Type B pancreatic cell (in vitro differentiated cells): ENCODE results near the gene SCAP. TPM values are rescaled to one million over a fixed set of nuclear protein-coding genes. Genes with fewer than 3 reads are reported as not detected.
"Not testable (repeated sequence)": the region's sequence is repeated elsewhere in the genome, so short reads cannot be mapped to it uniquely, and the experiment has no call there.

Experiments used
- DNase-seq: peaks from one replicate; pipeline ENCODE4 v3.0.0; 2021; ENCODE audit warnings: mixed read lengths; ENCODE audit not compliant: unreplicated experiment; ENCODE audit errors: extremely low spot score
- H3K27ac Mint-ChIP-seq: 2 replicates; pipeline ENCODE4 v1.8.0; 2021; ENCODE audit warnings: mild to moderate bottlenecking, mixed read lengths
- H3K27me3 Mint-ChIP-seq: 2 replicates; pipeline ENCODE4 v1.8.0; 2021; ENCODE audit warnings: mixed read lengths
- H3K36me3 Mint-ChIP-seq: 2 replicates; pipeline ENCODE4 v1.8.0; 2021; ENCODE audit warnings: mixed read lengths
- H3K4me1 Mint-ChIP-seq: one replicate; pipeline ENCODE4 v1.8.0; 2021; ENCODE audit warnings: mixed read lengths; ENCODE audit not compliant: unreplicated experiment
- H3K4me3 Mint-ChIP-seq: 2 replicates; pipeline ENCODE4 v1.8.0; 2021; ENCODE audit warnings: mild to moderate bottlenecking, mixed read lengths
- H3K9me3 Mint-ChIP-seq: 2 replicates; pipeline ENCODE4 v1.8.0; 2021; ENCODE audit warnings: mixed read lengths
- total RNA-seq: library from RNA; stranded (reverse); gene quantifications from 2 replicates; pipeline ENCODE4 v1.2.1, GENCODE V29; 2021; ENCODE audit warnings: low replicate concordance
- TF ChIP-seq, protein P1 (sequence below): fragments of 200-600 bp; sonication (generic); conservative IDR thresholded peaks from 2 replicates; pipeline ENCODE4 v1.5.0; 2021; ENCODE audit warnings: antibody characterized with exemption, mild to moderate bottlenecking

The SCAP gene
- total RNA-seq, 1 donor from 2014 or later = 106 TPM

DNA sequence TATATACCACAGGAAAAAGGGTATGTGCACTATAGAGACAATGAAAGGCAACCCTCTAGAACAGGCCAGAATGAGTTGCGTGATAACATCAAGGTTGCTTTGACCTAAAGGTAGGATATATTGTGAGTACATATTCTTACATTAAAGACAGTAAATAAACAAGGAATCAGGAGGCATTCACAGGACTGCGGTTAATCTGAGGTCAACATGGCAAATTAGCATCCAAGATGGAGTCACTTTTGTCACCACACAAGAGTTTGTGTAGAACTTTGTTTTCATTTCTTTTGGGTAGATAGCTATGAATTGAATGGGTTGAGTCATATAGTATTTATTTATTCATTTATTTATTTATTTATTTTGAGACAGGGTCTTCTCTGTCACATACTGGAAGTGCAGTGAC is 11.5 kb upstream of the SCAP start:
- TF ChIP-seq, protein P1, sequence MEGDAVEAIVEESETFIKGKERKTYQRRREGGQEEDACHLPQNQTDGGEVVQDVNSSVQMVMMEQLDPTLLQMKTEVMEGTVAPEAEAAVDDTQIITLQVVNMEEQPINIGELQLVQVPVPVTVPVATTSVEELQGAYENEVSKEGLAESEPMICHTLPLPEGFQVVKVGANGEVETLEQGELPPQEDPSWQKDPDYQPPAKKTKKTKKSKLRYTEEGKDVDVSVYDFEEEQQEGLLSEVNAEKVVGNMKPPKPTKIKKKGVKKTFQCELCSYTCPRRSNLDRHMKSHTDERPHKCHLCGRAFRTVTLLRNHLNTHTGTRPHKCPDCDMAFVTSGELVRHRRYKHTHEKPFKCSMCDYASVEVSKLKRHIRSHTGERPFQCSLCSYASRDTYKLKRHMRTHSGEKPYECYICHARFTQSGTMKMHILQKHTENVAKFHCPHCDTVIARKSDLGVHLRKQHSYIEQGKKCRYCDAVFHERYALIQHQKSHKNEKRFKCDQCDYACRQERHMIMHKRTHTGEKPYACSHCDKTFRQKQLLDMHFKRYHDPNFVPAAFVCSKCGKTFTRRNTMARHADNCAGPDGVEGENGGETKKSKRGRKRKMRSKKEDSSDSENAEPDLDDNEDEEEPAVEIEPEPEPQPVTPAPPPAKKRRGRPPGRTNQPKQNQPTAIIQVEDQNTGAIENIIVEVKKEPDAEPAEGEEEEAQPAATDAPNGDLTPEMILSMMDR = no peak
- no peaks in the 10 kb centered on the region for H3K27me3 Mint-ChIP-seq
- H3K4me1 Mint-ChIP-seq = peaks cover 2% of the 10 kb centered on the region
- H3K27ac Mint-ChIP-seq = no peak overlapping the region
- no peaks in the 10 kb centered on the region for H3K9me3 Mint-ChIP-seq
- DNase-seq = no peak
- H3K36me3 Mint-ChIP-seq = peaks cover 3% of the 10 kb centered on the region
- H3K4me3 Mint-ChIP-seq = no peak overlapping the region

DNA sequence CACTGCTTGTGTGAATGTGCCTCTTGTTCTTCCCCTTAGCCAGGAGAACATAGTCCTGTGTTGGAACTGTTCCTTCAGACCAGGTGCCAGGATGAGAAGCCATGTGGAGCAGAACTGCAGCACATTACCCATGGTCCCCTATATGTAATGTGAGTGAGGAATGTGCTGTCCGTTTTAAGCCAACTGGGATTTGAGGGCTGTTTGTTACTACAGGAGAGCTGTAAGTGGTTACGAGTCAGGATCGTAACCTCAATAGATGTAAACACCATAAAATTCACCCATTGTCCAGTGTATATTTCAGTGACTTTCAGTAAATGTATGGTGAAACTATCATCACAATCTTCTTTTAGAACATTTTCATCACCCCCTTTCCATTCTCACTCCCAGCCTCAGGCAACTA is 10.1 kb upstream of the SCAP start:
- DNase-seq = no peak
- Mint-ChIP-seq H3K36me3 (peaks cover 3% of the 10 kb centered on the region), H3K4me1 (peaks cover 12% of the 10 kb centered on the region), H3K4me3 (no peak overlapping the region), H3K9me3 (no peaks in the 10 kb centered on the region), H3K27me3 (no peaks in the 10 kb centered on the region), H3K27ac (no peak overlapping the region)
- TF ChIP-seq, protein P1 = no peak

DNA sequence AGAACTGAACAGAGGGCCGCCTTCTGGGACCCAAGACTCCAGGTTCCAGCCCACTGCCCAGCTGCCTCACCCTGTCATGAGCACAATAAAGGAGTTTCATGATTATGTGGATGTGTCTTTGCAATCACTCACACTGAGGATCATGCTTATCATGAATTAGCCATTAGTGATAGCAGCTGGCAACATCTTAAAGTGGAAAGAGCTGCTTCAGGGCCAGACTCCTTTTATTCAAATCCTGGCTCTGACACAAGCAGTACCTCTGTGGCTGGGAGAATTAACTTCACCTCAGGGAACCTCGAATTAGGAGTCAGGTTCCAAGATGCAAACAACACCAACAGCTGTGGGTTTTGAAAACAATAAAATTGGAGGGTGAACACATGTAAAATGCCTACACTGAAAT is 6.6 kb upstream of the SCAP start:
- peaks cover 3% of the 10 kb centered on the region for H3K36me3 Mint-ChIP-seq
- TF ChIP-seq, protein P1 = no peak
- no peak overlapping the region for H3K27ac Mint-ChIP-seq
- H3K27me3 Mint-ChIP-seq = no peaks in the 10 kb centered on the region
- no peak overlapping the region for H3K4me3 Mint-ChIP-seq
- H3K9me3 Mint-ChIP-seq = no peaks in the 10 kb centered on the region
- no peak for DNase-seq
- peaks cover 12% of the 10 kb centered on the region for H3K4me1 Mint-ChIP-seq

DNA sequence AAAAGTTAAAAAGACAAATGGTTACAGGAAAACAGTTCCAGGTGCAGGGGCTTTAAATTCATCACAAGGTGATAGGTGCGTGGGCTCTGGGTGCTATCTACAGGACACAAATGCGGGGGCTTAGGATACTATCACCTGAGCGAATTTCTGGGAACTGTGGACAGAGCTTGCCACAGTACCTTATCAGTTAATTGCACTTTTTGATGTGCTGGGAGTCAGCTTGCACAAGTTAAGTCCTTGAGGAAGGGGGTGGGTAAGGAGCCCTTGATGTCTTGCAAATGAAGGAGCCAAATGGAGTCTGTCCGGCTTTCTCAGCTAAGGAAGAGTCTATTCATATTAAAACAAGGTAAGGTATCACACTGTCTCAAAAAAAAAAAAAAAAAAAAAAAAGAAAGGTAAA is 6.0 kb upstream of the SCAP start:
- not testable (repeated sequence) for H3K27me3 Mint-ChIP-seq, H3K9me3 Mint-ChIP-seq, H3K27ac Mint-ChIP-seq, DNase-seq, H3K4me3 Mint-ChIP-seq, H3K36me3 Mint-ChIP-seq
- peaks cover 12% of the 10 kb centered on the region for H3K4me1 Mint-ChIP-seq

DNA sequence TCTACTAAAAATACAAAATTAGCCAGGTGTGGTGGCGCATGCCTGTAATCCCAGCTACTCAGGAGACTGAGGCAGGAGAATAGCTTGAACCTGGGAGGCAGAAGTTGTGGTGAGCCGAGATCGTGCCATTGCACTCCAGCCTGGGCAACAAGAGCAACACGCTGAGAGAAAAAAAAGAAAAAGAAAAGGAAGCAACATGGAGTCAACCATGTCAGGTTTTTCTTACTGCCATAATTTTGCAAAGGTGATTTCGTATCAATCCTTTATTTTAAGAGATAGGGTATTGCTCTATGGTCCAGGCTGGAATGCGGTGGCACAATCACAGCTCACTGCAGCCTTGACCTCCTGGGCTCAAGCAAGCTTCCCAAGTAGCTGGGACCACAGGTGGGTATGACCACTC is 4.5 kb upstream of the SCAP start:
- not testable (repeated sequence) for H3K27me3 Mint-ChIP-seq, H3K4me3 Mint-ChIP-seq, DNase-seq, H3K36me3 Mint-ChIP-seq, H3K9me3 Mint-ChIP-seq, H3K27ac Mint-ChIP-seq
- peaks cover 16% of the 10 kb centered on the region for H3K4me1 Mint-ChIP-seq

DNA sequence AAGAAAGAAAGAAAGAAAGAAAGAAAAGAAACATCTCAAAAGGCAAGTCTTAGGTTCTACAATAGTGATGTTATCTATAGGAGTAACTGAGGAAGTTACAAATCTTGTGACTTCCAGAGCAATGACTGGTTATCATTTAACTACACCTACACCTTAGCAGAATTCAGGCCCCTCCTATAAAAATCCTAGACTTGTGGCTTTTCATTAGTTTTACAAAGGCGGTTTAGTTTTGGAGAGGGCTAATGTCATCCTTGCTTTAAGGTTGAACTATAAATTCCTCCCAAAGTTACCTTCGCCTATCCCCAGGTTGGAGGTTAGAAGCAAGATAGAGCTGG is 4.1 kb upstream of the SCAP start:
- TF ChIP-seq, protein P1 = no peak
- H3K4me1 Mint-ChIP-seq = peaks cover 21% of the 10 kb centered on the region
- DNase-seq = no peak
- H3K27ac Mint-ChIP-seq = no peak overlapping the region
- H3K9me3 Mint-ChIP-seq = no peaks in the 10 kb centered on the region
- H3K27me3 Mint-ChIP-seq = no peaks in the 10 kb centered on the region
- no peaks in the 10 kb centered on the region for H3K36me3 Mint-ChIP-seq
- H3K4me3 Mint-ChIP-seq = no peak overlapping the region

DNA sequence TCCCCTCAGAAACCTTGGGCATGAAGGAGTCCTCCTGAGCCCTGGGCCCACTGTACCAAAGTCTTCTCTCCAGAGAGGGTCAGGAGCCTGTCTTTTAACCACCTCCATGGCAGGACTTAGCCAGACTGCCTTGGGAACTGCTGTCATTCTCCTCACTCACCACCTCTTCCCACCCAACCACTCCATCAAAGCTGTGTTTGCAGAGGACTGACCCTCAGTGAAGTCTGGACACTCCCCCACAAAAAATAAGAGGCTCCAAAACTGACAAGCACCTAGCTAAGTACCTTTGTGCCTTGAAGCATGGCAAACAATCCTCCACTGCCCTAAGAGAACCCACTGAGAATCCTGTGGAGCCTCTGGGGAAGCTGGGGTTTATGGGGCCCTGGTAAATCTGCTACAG is 2.3 kb upstream of the SCAP start:
- no peak overlapping the region for H3K4me3 Mint-ChIP-seq
- DNase-seq = no peak

More for the DNA sequence above, 2.3 kb upstream of the SCAP start:
- H3K27me3 Mint-ChIP-seq = no peaks in the 10 kb centered on the region
- peaks cover 33% of the 10 kb centered on the region for H3K4me1 Mint-ChIP-seq
- no peaks in the 10 kb centered on the region for H3K36me3 Mint-ChIP-seq
- H3K27ac Mint-ChIP-seq = no peak overlapping the region
- TF ChIP-seq, protein P1 = no peak
- no peaks in the 10 kb centered on the region for H3K9me3 Mint-ChIP-seq
